WTC11 (cell line): ENCODE measurements around the gene TAC3. TPM values are rescaled to one million over a fixed set of nuclear protein-coding genes. Genes with fewer than 3 reads are reported as not detected.

Experiments used
- ATAC-seq: fragments of 200-7000 bp; cut with Tn5 transposase; 2 replicates; pipeline ENCODE4 v1.10.0; 2021; ENCODE audit warnings: mild to moderate bottlenecking, moderate library complexity
- CTCF ChIA-PET: fragments of 300-600 bp; sonication (Branson Sonifier 250); formaldehyde crosslinking; loops from one replicate; lab custom pipeline; 2021; ENCODE audit warnings: antibody characterized with exemption; lab: Charles Lee
- POLR2A ChIA-PET: fragments of 350-600 bp; sonication (Branson Sonifier 250); formaldehyde crosslinking; loops from one replicate; lab custom pipeline; 2021; ENCODE audit warnings: antibody characterized with exemption; lab: Charles Lee
- DNase-seq: peaks from one replicate; pipeline ENCODE4 v3.0.0; 2021; ENCODE audit warnings: low spot score
- H3K27ac Mint-ChIP-seq: 2 replicates; pipeline ENCODE4 v1.8.0; 2021; ENCODE audit warnings: mixed read lengths
- H3K27me3 Mint-ChIP-seq: 2 replicates; pipeline ENCODE4 v1.8.0; 2021; ENCODE audit warnings: low read depth, mild to moderate bottlenecking, moderate library complexity, mixed read lengths
- H3K36me3 Mint-ChIP-seq: 2 replicates; pipeline ENCODE4 v1.8.0; 2021; ENCODE audit warnings: mixed read lengths
- H3K4me1 Mint-ChIP-seq: 2 replicates; pipeline ENCODE4 v1.8.0; 2022; ENCODE audit warnings: mixed read lengths
- H3K4me3 Mint-ChIP-seq: 2 replicates; pipeline ENCODE4 v1.8.0; 2021; ENCODE audit warnings: mild to moderate bottlenecking, moderate library complexity, mixed read lengths
- H3K9me3 Mint-ChIP-seq: 2 replicates; pipeline ENCODE4 v1.8.0; 2021; ENCODE audit warnings: mixed read lengths
- FOXP4 ChIP-seq: sonication (generic); formaldehyde crosslinking; IDR thresholded peaks from 2 replicates; pipeline ENCODE4 v1.8.0; 2022; ENCODE audit warnings: mild to moderate bottlenecking, missing genetic modification reagents
- GRHL2 ChIP-seq: fragments of 250-450 bp; sonication (Bioruptor Pico); IDR thresholded peaks from 2 replicates; pipeline ENCODE4 v1.8.0; 2022; ENCODE audit warnings: mild to moderate bottlenecking, moderate library complexity; ENCODE audit not compliant: insufficient replicate concordance, severe bottlenecking
- GTF2I ChIP-seq: fragments of 250-450 bp; sonication (Bioruptor Pico); conservative IDR thresholded peaks from 2 replicates; pipeline ENCODE4 v1.4.0; 2021; ENCODE audit warnings: mild to moderate bottlenecking
- IRF1 ChIP-seq: sonication (generic); formaldehyde crosslinking; IDR thresholded peaks from 2 replicates; pipeline ENCODE4 v1.8.0; 2023; ENCODE audit warnings: missing genetic modification reagents
- JUN ChIP-seq: sonication (generic); formaldehyde crosslinking; IDR thresholded peaks from 2 replicates; pipeline ENCODE4 v1.8.0; 2023; ENCODE audit warnings: mild to moderate bottlenecking, missing genetic modification reagents
- KAT7 ChIP-seq: sonication (generic); formaldehyde crosslinking; IDR thresholded peaks from 2 replicates; pipeline ENCODE4 v1.8.1; 2023; ENCODE audit warnings: missing genetic modification reagents, mild to moderate bottlenecking, borderline replicate concordance
- NR1H2 ChIP-seq: sonication (generic); formaldehyde crosslinking; IDR thresholded peaks from 2 replicates; pipeline ENCODE4 v1.9.0; 2021; ENCODE audit warnings: mild to moderate bottlenecking, moderate library complexity, missing genetic modification reagents
- SMAD4 ChIP-seq: sonication (generic); formaldehyde crosslinking; IDR thresholded peaks from 2 replicates; pipeline ENCODE4 v1.8.0; 2022; ENCODE audit warnings: mild to moderate bottlenecking, missing genetic modification reagents
- TEAD4 ChIP-seq: sonication (generic); formaldehyde crosslinking; IDR thresholded peaks from 2 replicates; pipeline ENCODE4 v1.8.0; 2022; ENCODE audit warnings: mild to moderate bottlenecking, missing genetic modification reagents
- TP53 ChIP-seq: sonication (generic); formaldehyde crosslinking; IDR thresholded peaks from 2 replicates; pipeline ENCODE4 v1.8.1; 2023; ENCODE audit warnings: mild to moderate bottlenecking, missing genetic modification reagents
- ZNF138 ChIP-seq: sonication (generic); formaldehyde crosslinking; conservative IDR thresholded peaks from 2 replicates; pipeline ENCODE4 v1.8.1; 2022; ENCODE audit warnings: mild to moderate bottlenecking, moderate library complexity, missing genetic modification reagents
- ZNF219 ChIP-seq: sonication (generic); formaldehyde crosslinking; IDR thresholded peaks from 2 replicates; pipeline ENCODE4 v1.8.0; 2023; ENCODE audit warnings: missing genetic modification reagents, mild to moderate bottlenecking, borderline replicate concordance
- ZNF281 ChIP-seq: sonication (generic); formaldehyde crosslinking; IDR thresholded peaks from 2 replicates; pipeline ENCODE4 v1.8.0; 2023; ENCODE audit warnings: mild to moderate bottlenecking, missing genetic modification reagents
- ZNF396 ChIP-seq: fragments of 250-450 bp; sonication (Bioruptor Pico); IDR thresholded peaks from 2 replicates; pipeline ENCODE4 v1.8.0; 2021; ENCODE audit warnings: mild to moderate bottlenecking, moderate library complexity, borderline replicate concordance
- ZNF425 ChIP-seq: fragments of 250-450 bp; sonication (Bioruptor Pico); conservative IDR thresholded peaks from 2 replicates; pipeline ENCODE4 v1.9.0; 2021; ENCODE audit warnings: mild to moderate bottlenecking
- ZNF671 ChIP-seq: fragments of 250-450 bp; sonication (Bioruptor Pico); IDR thresholded peaks from 2 replicates; pipeline ENCODE4 v1.8.0; 2021; ENCODE audit warnings: mild to moderate bottlenecking
- total RNA-seq: library from RNA; stranded (reverse); gene quantifications from 3 replicates; pipeline ENCODE4 v1.2.3, GENCODE V29; 2021

TAC3 gene
- total RNA-seq, 1 experiment from 2014 or later = 4.1 TPM

- CTCF ChIA-PET = interaction anchor here (1.0 to 3.5 kb wide), 5 partner anchors 11 to 245 kb away, joined by 3 to 52 read pairs (median 30); partner anchors contain the start of gene STAT6
- H3K4me3 Mint-ChIP-seq = no peak overlapping the region
- H3K27ac Mint-ChIP-seq = no peak overlapping the region
- H3K27me3 Mint-ChIP-seq = no peaks in the 10 kb centered on the region
- H3K36me3 Mint-ChIP-seq = peaks cover 36% of the 10 kb centered on the region
- H3K4me1 Mint-ChIP-seq = peaks cover 7% of the 10 kb centered on the region
- DNase-seq = no peak
- POLR2A ChIA-PET = no interaction called here
- no peak for TF ChIP-seq ZNF138 (CRISPR knock-in tag)
- no peak for TF ChIP-seq TEAD4 (CRISPR knock-in tag)
- TF ChIP-seq ZNF396 = no peak
- no peak for TF ChIP-seq ZNF425 (CRISPR knock-in tag)
- TF ChIP-seq TP53 (CRISPR knock-in tag) = no peak
- no peak for TF ChIP-seq GRHL2
- no peak for TF ChIP-seq KAT7
- no peak for TF ChIP-seq ZNF281 (CRISPR knock-in tag)
- no peak for TF ChIP-seq ZNF671 (CRISPR knock-in tag)
- TF ChIP-seq ZNF219 (CRISPR knock-in tag) = no peak
- TF ChIP-seq NR1H2 (CRISPR knock-in tag) = no peak
- no peak for TF ChIP-seq SMAD4 (CRISPR knock-in tag)
- TF ChIP-seq IRF1 (CRISPR knock-in tag) = no peak
- no peak for TF ChIP-seq JUN (CRISPR knock-in tag)
- TF ChIP-seq GTF2I (CRISPR knock-in tag) = no peak
- no peak for TF ChIP-seq FOXP4 (CRISPR knock-in tag)
- TF ChIP-seq, all 79 proteins: peak for 0
- no peaks in the 10 kb centered on the region for H3K9me3 Mint-ChIP-seq
- ATAC-seq = no peak
These were observed 15.9 kb downstream of the TAC3 start for GRCh38 chr12:57000393-57000792.

GRCh38 chr12:56999456-56999855 lies 16.9 kb downstream of the TAC3 start:
- H3K9me3 Mint-ChIP-seq = no peaks in the 10 kb centered on the region
- H3K27me3 Mint-ChIP-seq = no peaks in the 10 kb centered on the region
- H3K4me1 Mint-ChIP-seq = peaks cover 4% of the 10 kb centered on the region; the same call in 1 of the 2 replicates
- DNase-seq = no peak
- peaks cover 35% of the 10 kb centered on the region for H3K36me3 Mint-ChIP-seq
- POLR2A ChIA-PET = no interaction called here
- CTCF ChIA-PET = interaction anchor here (1.0 to 2.6 kb wide), 3 partner anchors 11 to 14 kb away, joined by 3 to 52 read pairs (median 4); no protein-coding TSS in a partner anchor
- H3K4me3 Mint-ChIP-seq = no peak overlapping the region
- no peak for TF ChIP-seq JUN (CRISPR knock-in tag)
- TF ChIP-seq GTF2I (CRISPR knock-in tag) = no peak
- ATAC-seq = no peak
- H3K27ac Mint-ChIP-seq = no peak overlapping the region
